ENCODE data around the gene OR51B6.
"Not testable (repeated sequence)": the region's sequence is repeated elsewhere in the genome, so short reads cannot be mapped to it uniquely, and the experiment has no call there.

DNA sequence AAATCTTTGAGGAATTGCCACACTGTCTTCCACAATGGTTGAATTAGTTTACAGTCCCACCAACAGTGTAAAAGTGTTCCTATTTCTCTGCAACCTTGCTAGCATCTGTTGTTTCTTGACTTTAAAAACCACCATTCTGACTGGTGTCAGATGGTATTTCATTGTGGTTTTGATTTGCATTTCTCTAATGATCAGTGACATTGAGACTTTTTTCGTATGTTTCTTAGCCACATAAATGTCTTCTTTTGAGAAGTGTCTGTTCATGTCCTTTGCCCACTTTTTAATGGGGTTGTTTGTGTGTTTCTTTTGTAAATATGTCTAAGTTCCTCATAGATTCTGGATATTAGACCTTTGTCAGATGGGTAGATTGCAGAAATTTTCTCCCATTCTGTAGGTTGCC lies 14.1 kb upstream of the OR51B6 start:
- TF ChIP-seq FOXP4 (CRISPR knock-in tag; IDR thresholded peaks at IDR 0.05); CREM (CRISPR knock-in tag; IDR thresholded peaks at IDR 0.05); ZSCAN18 (CRISPR knock-in tag; IDR thresholded peaks at IDR 0.05); CTCF (IDR thresholded peaks at IDR 0.05); SP1 (CRISPR knock-in tag; conservative IDR thresholded peaks at IDR 0.05); ZBTB21 (CRISPR knock-in tag; IDR thresholded peaks at IDR 0.05; ENCODE audit: borderline replicate concordance): not testable (repeated sequence)
- TF ChIP-seq, protein P1, sequence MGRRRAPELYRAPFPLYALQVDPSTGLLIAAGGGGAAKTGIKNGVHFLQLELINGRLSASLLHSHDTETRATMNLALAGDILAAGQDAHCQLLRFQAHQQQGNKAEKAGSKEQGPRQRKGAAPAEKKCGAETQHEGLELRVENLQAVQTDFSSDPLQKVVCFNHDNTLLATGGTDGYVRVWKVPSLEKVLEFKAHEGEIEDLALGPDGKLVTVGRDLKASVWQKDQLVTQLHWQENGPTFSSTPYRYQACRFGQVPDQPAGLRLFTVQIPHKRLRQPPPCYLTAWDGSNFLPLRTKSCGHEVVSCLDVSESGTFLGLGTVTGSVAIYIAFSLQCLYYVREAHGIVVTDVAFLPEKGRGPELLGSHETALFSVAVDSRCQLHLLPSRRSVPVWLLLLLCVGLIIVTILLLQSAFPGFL (CRISPR knock-in tag; IDR thresholded peaks at IDR 0.05; ENCODE audit: borderline replicate concordance): not testable (repeated sequence)
- TF ChIP-seq, protein P2, sequence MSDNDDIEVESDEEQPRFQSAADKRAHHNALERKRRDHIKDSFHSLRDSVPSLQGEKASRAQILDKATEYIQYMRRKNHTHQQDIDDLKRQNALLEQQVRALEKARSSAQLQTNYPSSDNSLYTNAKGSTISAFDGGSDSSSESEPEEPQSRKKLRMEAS (CRISPR knock-in tag; IDR thresholded peaks at IDR 0.05): not testable (repeated sequence)

Data from WTC11 (cell line).